Fibroblast of gingiva (primary cell): ENCODE measurements around the gene ARTN.

Source experiments
- DNase-seq: peaks from one replicate; pipeline ENCODE4 v3.0.0-alpha.2; 2011; ENCODE audit warnings: low read depth

ARTN gene

DNA sequence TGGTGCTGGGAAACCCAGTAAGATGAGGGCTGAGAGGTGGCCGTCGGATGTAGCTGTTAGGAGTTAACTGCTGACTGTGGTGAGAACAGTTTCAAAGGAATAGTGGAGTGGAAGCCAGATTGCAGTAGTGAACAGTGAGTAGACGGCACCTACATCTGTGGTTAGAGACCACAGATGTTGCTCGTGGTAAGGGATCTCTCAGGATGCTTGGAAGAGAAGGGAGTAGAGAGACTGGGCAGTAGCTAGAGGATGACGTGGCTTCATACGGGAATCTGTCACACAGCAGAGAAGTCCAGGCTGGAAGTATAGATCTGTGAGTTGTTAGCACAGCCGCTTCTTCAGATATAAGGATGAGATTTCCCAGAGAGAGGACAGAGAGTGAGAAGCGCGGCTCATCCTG is 7.8 kb upstream of the ARTN start:
- DNase-seq: no peak

DNA sequence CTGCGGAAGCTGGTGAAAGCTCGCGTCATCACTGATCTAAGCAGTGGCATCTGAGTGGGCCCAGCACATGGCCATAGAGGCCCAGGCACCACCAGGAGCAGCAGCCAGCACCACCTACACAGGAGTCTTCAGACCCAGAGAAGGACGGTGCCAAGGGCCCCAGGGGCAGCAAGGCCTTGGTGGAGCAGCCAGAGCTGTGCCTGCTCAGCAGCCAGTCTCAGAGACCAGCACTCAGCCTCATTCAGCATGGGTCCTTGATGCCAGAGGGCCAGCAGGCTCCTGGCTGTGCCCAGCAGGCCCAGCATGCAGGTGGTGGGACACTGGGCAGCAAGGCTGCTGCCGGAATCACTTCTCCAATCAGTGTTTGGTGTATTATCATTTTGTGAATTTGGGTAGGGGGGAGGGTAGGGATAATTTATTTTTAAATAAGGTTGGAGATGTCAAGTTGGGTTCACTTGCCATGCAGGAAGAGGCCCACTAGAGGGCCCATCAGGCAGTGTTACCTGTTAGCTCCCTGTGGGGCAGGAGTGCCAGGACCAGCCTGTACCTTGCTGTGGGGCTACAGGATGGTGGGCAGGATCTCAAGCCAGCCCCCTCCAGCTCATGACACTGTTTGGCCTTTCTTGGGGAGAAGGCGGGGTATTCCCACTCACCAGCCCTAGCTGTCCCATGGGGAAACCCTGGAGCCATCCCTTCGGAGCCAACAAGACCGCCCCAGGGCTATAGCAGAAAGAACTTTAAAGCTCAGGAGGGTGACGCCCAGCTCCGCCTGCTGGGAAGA is 3.2 kb upstream of the ARTN start:
- DNase-seq: no peak

DNA sequence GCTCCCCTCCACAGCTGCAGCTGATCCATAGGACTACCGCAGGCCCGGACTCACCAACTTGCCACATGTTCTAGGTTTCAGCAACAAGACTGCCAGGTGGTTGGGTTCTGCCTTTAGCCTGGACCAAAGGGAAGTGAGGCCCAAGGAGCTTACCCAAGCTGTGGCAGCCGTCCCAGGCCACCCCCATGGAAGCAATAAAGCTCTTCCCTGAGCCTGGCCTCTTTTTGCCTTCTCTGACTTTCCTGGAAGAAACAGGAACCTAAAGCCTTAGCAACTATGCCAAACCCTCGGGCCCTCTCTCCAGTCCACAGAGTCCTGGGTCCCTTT is 2.7 kb upstream of the ARTN start:
- DNase-seq: no peak

GRCh38 chr1:43931711-43932660 is 1.6 kb upstream of the ARTN start:
- DNase-seq: no peak

DNA sequence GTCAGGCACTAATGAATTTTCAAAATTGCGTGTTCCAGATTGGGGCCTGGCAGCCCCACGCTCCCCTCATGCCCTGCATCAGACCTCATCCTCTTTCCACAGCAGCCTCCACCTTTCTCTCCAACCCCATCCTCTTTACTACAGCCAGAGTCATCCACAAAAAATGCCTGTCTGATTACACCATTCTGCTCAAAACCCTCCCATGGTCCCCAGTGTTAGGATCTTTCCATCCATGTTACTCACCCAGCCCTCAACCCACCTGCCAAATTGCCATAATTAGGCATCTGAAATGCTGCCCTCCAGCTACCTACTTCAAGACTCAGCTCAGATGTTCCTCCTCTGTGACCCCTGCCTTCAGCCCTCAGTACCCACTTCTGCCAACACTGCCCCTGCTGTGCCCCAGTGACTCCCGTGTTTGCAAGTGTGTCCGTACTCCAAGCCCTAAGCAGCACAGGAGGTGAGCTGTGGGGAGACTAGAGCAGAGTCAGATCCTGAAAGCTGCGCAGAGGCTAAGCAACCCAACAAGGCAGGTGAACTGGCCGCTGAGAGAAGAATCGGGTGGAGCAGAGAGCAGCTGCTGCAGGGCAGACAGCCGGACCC is 715 bp upstream of the ARTN start:
- DNase-seq: peak; percentile 17

- peak; percentile 36 for DNase-seq
Measured at GRCh38 chr1:43934101-43934985, 742 bp downstream of the ARTN start.

GRCh38 chr1:43934986-43935324 is 1.4 kb downstream of the ARTN start:
- no peak for DNase-seq

DNA sequence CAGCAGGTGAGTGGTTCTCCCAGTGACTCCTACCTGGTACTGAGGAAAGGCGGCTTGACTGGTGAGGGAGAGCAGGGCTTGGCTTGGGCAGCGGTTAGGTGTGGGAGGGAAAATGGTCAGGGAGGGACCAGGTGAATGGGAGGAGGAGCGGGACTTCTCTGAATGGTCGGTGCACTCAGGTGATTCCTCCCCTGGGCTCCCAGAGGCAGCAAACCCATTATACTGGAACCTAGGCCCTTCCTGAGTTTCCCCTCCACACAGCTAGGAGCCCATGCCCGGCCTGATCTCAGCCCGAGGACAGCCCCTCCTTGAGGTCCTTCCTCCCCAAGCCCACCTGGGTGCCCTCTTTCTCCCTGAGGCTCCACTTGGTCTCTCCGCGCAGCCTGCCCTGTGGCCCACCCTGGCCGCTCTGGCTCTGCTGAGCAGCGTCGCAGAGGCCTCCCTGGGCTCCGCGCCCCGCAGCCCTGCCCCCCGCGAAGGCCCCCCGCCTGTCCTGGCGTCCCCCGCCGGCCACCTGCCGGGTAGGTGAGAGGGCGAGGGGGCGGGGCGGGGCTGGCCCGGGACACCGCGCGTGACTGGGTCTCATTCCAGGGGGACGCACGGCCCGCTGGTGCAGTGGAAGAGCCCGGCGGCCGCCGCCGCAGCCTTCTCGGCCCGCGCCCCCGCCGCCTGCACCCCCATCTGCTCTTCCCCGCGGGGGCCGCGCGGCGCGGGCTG is 2.3 kb downstream of the ARTN start:
- DNase-seq: no peak

- DNase-seq: peak; percentile 26
Measured at GRCh38 chr1:43936431-43937151, 3.0 kb downstream of the ARTN start.

DNA sequence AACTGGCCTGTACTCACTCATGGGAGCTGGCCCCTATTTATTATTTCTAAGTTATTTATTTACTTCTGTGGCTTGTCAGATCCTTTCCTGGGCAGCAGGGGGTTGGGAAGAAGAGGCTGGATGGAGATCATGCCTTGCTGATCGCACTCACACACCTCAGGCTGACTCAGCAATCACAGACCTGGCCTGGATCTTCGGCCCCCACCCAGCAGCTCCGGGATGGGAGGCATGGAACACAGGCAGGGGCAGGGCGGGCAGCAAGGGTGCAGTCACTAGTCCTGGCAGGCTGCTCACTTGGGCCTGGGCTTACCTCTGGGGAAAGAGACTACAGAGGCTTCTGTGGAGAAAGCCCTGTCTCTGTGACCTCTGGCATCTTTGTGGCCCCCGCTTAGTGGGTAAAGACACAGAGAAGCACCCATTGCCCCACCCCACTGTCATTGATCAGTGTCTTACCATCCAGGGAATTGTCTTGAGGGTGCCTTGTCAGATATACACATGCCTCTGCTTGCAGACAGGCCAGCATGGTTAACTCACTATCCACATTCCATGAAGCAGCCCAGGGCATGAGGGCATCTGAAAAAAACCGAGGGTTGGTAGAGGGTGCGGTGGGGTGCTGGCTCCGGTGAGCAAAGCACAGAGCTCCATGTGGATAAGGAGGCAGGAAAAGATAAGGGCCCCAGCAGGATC is 3.7 kb downstream of the ARTN start:
- DNase-seq: no peak

DNA sequence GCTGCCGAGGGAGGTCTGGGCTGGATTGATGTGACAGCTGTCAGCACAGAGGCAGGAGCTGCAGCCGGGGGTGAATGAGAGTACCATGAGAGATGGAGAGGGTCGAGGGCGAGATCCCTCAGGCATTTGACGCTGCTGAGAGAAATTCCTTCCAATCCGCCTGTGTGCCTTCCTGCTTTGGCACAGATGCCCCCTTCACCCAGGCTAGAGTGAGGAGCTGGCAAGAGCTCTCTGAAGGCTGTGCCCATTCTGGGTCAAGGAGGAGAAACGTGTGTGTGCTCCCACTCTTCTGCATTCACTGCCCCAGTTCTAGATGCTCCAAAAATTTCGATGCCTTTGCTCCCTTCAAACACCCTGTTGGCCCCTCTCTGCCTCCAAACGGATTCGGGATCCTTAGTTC is 4.8 kb downstream of the ARTN start:
- no peak for DNase-seq

DNA sequence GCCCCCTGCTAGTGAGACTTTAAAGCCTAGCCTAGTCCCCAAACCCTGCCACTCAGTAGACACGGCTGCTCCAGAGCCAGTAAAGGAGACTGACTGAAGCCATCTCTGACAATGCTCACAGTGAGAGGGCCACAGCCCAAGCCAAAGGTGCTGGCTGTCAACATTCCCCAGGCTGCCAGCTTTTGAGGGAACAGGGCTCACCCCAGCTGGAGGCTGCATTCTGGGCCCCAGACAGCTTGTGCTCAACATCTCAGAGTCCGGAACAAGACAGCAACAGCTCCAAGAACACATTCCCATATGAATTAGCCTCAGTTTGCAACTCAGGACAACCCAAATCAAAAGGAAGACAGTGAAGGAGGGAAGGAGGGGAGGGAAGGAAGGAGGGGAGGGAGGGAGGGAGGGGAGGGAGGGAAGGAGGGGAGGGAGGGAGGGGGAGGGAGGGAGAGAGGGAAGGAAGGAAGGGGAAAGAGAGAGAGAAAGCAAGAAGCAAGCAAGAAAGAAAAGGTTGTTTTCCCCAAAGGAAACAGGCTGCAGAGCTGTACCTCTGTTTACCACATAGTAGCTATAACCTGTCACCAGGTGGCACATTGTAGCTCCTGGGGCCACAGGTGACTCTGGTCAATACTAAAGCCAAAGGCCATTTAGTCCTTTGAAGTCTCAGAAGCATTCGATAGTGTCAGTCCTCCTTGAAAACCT is 5.4 kb downstream of the ARTN start:
- DNase-seq: no peak

DNA sequence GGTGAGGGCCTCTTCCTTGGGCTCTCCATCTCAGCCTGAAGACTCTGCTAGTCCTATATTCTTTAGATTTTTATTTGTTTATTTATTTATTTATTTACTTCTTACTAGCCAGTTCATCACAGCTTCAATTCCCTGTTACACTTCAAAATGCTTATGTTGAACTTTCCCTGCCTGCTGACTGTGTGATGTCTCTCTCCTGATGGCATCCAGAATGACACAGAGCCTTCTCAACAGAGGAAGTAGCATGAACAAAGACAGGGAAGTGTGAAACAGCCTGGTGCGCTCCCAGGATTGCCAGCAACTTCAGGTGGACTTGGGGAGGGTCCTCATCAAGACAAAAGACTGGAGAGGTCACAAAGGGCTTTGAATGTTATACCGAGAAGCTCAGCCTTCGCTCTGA is 8.8 kb downstream of the ARTN start:
- no peak for DNase-seq

DNA sequence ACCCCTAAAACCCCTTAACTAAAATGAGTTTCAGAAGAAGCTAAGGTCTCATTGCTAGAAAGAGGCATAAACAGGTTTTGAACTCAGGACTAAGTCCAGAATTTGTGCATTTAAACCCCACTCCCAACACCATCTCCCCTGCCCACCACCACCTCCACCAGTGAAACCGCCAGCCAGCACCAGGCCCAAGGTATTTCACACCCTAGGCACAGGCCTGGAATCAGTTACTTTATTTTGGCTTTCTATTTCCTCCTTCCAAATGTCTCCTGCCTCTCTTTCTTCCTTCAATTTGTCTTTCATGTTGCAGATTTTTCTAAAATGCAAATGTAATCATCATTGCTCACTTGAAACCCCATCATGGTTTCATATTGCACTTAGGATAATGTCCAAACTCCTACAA is 11.3 kb downstream of the ARTN start:
- no peak for DNase-seq

- no peak for DNase-seq
Measured at GRCh38 chr1:43945674-43946235, 12.2 kb downstream of the ARTN start.

DNA sequence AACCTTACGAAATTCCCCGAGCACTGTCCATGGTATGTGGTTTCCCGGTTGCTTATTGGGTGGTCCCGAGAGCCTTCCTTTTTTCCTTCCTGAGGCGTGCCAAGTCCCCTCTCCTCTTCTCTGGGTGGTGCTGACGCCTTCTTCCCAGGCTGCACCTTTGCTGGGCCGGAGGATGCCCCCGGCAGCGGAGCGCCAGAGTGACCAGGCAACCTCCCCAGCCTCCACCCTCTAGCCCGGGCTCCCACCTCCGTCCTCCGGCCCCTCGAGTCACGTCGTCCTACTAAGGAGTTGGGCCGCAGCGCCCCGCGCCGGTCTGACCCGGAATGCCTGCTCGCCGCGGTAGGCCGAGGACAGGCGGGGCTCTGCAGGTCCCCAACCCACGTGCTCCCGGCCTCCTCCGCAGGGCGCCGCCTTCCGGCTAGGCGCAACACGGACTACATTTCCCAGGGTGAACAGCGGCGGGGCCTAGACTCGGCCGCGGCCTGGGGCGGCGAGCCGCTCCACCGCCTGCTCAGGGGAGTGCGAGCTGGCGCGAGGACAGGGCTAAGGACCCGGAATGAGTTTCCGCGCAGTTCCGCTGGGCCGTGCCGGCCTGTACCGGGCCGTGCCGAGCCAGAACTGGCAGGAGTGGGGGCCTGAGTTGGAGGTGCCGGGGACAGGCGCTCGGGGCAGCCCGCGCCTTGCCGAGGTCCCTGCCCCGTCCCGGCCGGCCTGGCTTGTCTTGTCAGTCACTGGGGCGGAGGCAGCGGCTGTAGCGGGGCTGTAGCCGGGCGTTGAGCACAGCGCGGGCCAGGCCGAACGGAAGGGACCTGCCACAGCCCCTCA is 12.8 kb downstream of the ARTN start, which contains the start of gene IPO13:
IPO13 (plus strand) TSS at position 715 of the 825 bp plus-strand sequence. CDS start 651 bp downstream, outside the sequence.
- DNase-seq: peak; percentile 92

- DNase-seq: no peak
Measured at GRCh38 chr1:43947061-43947873, 13.7 kb downstream of the ARTN start.
